Activated naive CD8-positive, alpha-beta T cell treated with anti-CD3 and anti-CD28 coated beads, Interleukin-2, amount 50 U/mL, for 24 hours (primary cell): ENCODE measurements around the gene IL2RA.
A peak's percentile ranks its signal among the peaks of the same experiment; 100 is the strongest.
"Not testable (repeated sequence)": the region's sequence is repeated elsewhere in the genome, so short reads cannot be mapped to it uniquely, and the experiment has no call there.

Experiments used
- ATAC-seq: fragments of 150-1000 bp; cut with Tn5 transposase; one replicate; pipeline ENCODE4 v1.10.0; 2021
- DNase-seq: peaks from one replicate; pipeline ENCODE4 v3.0.0; 2021
- H3K27ac Mint-ChIP-seq: one replicate; pipeline ENCODE4 v1.8.0; 2021; ENCODE audit warnings: mild to moderate bottlenecking, mixed read lengths
- H3K27me3 Mint-ChIP-seq: one replicate; pipeline ENCODE4 v1.8.0; 2021; ENCODE audit warnings: mixed read lengths
- H3K36me3 Mint-ChIP-seq: one replicate; pipeline ENCODE4 v1.8.0; 2021; ENCODE audit warnings: low read depth, mixed read lengths
- H3K4me1 Mint-ChIP-seq: one replicate; pipeline ENCODE4 v1.8.0; 2021; ENCODE audit warnings: mixed read lengths
- H3K4me3 Mint-ChIP-seq: one replicate; pipeline ENCODE4 v1.8.0; 2021; ENCODE audit warnings: mild to moderate bottlenecking, moderate library complexity, mixed read lengths
- H3K9me3 Mint-ChIP-seq: one replicate; pipeline ENCODE4 v1.8.0; 2021; ENCODE audit warnings: mixed read lengths

Gene IL2RA

DNA sequence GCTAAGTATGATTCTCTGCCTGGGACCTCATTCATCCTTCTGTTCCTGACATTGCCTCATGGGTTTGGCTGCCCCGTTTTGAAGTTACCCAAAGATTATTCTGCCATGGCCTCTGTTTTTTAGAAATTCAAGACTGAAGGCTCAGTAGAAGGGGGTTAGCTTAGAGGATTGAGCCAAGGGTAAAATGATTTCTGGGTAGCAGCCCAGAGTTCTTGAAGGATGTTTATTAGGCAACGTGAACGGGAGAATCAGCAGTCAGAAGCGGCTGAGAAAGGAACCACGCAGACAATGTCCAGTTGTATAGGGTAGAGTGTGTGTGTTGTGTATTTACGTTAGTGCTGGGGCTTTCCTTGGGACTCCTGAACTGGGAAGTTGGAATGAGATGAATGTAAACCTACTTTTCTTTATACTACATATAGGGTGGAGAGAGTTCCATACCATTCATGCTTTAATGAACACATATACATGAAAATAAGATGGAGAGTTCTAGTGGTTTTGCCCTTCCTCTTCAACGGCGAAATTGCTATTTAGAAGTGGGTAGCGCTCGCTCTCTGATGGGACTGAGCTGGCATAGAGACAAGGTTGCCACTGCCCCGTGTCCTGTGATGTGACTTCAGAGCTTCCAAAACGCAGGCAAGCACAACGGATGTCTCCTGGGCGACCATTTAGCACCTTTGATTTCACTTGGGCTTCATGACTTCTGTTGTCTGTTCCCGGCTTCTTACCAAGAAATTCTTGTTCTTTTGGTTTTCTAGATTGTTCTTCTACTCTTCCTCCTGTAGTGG, 49.9 kb downstream of the IL2RA start:
- Mint-ChIP-seq H3K36me3 (peaks cover 69% of the 10 kb centered on the region), H3K4me3 (no peak overlapping the region), H3K9me3 (peaks cover 13% of the 10 kb centered on the region), H3K27me3 (no peaks in the 10 kb centered on the region), H3K27ac (no peak overlapping the region), H3K4me1 (peaks cover 69% of the 10 kb centered on the region)
- ATAC-seq (no peak), DNase-seq (no peak)

DNA sequence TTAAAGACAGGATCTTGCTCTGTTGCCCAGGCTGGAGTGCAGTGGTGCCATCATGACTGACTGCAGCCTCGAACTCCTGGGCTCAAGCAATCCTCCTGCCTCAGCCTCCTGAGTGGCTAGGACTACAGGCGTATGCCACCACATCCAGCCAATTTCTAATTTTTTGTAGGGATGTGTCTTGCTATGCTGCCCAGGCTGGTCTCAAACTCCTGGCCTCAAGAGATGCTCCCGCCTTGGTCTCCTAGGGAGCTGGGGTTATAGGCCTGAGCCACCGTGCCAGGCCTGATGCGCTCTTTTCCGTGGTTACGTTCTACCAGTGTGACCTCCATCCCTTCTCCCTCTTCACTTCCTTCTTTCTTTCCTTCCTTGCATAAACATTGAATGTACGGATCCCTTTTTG, 50.6 kb downstream of the IL2RA start:
- peaks cover 19% of the 10 kb centered on the region for H3K9me3 Mint-ChIP-seq
- ATAC-seq (peak; percentile 14), DNase-seq (no peak)
- H3K27me3 Mint-ChIP-seq, result no peaks in the 10 kb centered on the region
- peaks cover 65% of the 10 kb centered on the region for H3K36me3 Mint-ChIP-seq
- H3K4me3 Mint-ChIP-seq, result peak overlapping the region; percentile 19
- peak overlapping the region; percentile 74 for H3K27ac Mint-ChIP-seq
- H3K4me1 Mint-ChIP-seq, result peaks cover 64% of the 10 kb centered on the region

DNA sequence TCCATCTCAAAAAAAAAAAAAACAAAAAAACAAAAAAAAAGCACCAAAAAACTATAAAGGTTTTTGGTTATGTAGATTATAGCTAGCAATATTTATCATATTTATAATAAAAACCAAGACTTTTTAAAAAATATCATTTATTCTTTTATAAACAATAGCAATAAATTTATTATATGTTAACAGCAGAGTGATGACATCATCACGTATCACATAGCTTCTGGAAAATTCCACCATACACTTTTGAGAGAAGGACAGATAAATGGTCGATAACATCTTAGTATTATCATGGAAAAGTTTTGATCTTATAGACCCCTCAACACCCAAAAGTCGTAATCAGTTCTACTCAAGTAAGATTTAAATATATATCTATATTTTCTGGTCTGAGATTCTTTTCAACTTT, 51.6 kb downstream of the IL2RA start:
- Mint-ChIP-seq H3K4me1 (peaks cover 55% of the 10 kb centered on the region), H3K27ac (no peak overlapping the region), H3K9me3 (peaks cover 19% of the 10 kb centered on the region), H3K36me3 (peaks cover 57% of the 10 kb centered on the region), H3K27me3 (no peaks in the 10 kb centered on the region), H3K4me3 (no peak overlapping the region)
- no peak for ATAC-seq
- DNase-seq, result no peak

DNA sequence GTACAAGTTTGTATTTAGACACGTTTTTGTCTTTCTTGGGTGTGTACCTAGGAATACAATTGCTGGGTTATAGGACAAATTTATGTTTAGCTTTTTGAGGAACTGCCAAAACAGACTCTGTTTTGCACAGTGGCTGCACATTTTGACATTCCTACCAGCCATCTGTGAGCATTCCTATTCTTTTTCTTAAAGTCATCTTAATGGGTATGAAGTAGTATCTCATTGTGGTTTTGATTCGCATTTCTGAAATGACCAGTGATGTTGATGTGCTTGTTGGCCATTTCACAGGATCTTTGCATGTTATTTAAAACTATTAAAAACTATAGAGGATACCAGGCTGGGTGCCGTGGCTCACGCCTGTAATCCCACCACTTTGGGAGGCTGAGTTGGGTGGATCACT, 52.2 kb downstream of the IL2RA start:
- Mint-ChIP-seq H3K4me3 (no peak overlapping the region), H3K4me1 (peaks cover 49% of the 10 kb centered on the region), H3K27me3 (peaks cover 4% of the 10 kb centered on the region), H3K27ac (no peak overlapping the region), H3K9me3 (peaks cover 19% of the 10 kb centered on the region), H3K36me3 (peaks cover 51% of the 10 kb centered on the region)
- DNase-seq (no peak), ATAC-seq (no peak)

DNA sequence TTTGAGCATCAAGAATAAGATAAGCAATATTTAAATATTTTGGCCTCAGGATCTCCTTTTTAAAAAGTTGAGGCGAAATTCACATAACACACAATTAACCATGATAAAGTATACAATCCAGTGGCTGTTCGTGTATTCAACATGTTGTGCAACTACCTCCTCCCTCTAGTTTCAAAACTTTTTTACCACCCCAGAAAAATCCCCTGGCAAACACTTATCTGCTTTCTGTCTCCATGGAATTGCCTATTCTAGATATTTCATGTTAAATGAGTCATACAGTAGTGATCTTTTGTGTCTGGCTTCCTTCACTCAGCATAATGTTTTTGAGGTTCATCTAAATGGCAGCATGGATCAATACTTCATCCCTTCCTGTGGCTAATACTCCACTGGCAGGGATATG, 53.0 kb downstream of the IL2RA start:
- peaks cover 19% of the 10 kb centered on the region for H3K9me3 Mint-ChIP-seq
- H3K27ac Mint-ChIP-seq, result no peak overlapping the region
- peaks cover 43% of the 10 kb centered on the region for H3K36me3 Mint-ChIP-seq
- peaks cover 41% of the 10 kb centered on the region for H3K4me1 Mint-ChIP-seq
- peaks cover 9% of the 10 kb centered on the region for H3K27me3 Mint-ChIP-seq
- ATAC-seq, result peak; percentile 44
- no peak overlapping the region for H3K4me3 Mint-ChIP-seq
- no peak for DNase-seq

DNA sequence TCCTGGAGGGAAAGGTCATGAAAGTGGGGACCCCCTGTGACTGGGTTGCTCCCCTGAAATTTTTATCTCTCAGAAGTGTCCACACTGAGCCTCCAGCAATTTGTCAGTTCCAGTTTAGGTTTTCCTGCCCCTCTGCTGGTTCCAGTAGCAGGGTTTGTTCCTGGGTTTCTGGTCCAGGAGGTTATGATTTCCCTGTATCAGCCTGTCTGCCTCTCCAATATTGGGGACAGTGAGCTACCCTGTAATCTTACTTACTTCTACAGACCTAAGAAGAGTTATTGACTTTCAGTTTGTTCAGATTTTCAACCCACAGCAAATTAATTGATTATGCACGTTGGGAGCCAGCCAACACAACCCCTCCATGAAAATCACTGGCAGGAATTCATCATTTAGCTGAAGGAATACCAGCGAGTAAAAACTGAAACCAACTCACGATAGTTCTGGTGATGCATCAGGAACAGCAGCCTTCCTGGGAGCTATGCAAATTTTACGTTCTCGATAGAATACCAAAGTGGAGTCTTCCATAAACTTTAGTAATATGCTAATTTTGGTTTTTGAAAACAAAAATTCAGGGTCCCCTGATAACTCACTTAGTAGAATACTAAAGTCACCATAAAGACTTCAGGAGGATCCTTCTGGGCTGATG, 53.5 kb downstream of the IL2RA start:
- DNase-seq, result no peak
- H3K27me3 Mint-ChIP-seq, result peaks cover 9% of the 10 kb centered on the region
- ATAC-seq, result no peak
- H3K4me1 Mint-ChIP-seq, result peaks cover 38% of the 10 kb centered on the region
- H3K9me3 Mint-ChIP-seq, result peaks cover 19% of the 10 kb centered on the region
- H3K4me3 Mint-ChIP-seq, result no peak overlapping the region
- H3K27ac Mint-ChIP-seq, result no peak overlapping the region
- peaks cover 39% of the 10 kb centered on the region for H3K36me3 Mint-ChIP-seq

DNA sequence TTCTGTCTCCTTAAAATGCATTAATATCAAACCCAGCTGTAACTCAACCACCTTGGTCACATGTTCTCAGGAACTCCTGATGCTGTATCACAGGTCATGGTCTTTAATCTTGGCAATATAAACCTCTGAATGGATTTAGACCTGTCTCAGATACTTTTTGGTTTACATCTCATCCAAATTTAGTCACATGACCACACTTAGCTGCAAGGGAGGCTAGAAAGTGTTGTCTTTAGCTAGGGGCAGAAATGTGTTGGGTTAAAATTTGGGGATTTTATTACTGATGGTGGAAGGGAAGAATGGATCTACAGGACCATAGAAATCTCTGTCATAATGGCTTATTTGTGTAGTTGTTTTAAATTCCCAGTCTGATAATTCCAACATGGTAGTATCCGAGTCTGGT, 55.2 kb downstream of the IL2RA start:
- Mint-ChIP-seq H3K27ac (no peak overlapping the region), H3K36me3 (peaks cover 24% of the 10 kb centered on the region), H3K27me3 (peaks cover 9% of the 10 kb centered on the region), H3K4me1 (peaks cover 36% of the 10 kb centered on the region), H3K9me3 (peaks cover 19% of the 10 kb centered on the region), H3K4me3 (no peak overlapping the region)
- DNase-seq (no peak), ATAC-seq (no peak)

DNA sequence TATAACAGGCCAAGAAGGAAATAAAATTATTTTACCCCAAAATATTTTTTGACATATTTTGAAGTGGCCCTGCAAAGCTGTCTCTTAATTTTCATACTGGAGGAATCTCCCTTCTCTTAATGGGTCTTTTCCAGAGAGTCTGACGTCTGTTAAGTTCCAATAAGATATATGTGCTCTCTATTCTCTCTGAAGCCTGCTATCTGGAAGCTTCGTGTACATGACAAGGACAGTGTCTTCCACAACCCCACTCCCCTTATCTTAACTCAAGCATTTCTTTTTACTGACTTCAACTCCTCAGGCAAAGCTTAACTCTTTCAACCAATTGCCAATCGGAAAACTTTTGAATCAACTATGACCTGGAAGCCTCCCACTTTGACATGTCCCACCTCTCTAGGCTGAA, 55.6 kb downstream of the IL2RA start:
- ATAC-seq (no peak), DNase-seq (no peak)
- no peak overlapping the region for H3K27ac Mint-ChIP-seq
- peaks cover 9% of the 10 kb centered on the region for H3K27me3 Mint-ChIP-seq
- H3K36me3 Mint-ChIP-seq, result peaks cover 20% of the 10 kb centered on the region
- peaks cover 19% of the 10 kb centered on the region for H3K9me3 Mint-ChIP-seq
- peaks cover 33% of the 10 kb centered on the region for H3K4me1 Mint-ChIP-seq
- no peak overlapping the region for H3K4me3 Mint-ChIP-seq

DNA sequence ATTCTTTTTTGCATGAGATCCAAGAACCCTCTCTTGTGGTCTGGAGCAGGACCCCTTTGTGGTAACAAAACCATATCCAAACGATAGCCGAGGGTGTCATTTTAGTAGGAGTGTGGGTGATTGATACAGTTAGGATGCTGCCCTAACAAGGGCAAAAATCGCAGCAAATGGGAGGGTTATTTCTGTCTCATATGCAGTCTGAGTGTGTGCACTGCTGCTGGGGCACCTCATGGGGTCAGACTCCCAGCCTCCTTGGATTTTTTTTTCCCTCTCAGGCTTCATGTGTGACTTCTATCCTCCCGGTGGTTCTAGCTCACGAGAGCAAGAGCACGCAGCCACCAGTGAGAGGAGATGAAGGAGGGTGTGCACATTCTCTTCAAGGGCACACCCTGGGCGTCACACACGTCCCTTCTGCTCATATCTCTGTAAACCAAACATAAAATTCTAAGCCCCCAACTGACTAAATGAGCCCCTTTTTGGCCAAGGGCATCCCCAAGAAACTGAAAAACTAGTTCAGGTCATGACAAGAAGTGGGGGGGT, 56.2 kb downstream of the IL2RA start:
- DNase-seq, result no peak
- H3K4me1 Mint-ChIP-seq, result peaks cover 27% of the 10 kb centered on the region
- H3K36me3 Mint-ChIP-seq, result peaks cover 14% of the 10 kb centered on the region
- peaks cover 19% of the 10 kb centered on the region for H3K9me3 Mint-ChIP-seq
- peaks cover 9% of the 10 kb centered on the region for H3K27me3 Mint-ChIP-seq
- H3K27ac Mint-ChIP-seq, result no peak overlapping the region
- ATAC-seq, result no peak
- no peak overlapping the region for H3K4me3 Mint-ChIP-seq

DNA sequence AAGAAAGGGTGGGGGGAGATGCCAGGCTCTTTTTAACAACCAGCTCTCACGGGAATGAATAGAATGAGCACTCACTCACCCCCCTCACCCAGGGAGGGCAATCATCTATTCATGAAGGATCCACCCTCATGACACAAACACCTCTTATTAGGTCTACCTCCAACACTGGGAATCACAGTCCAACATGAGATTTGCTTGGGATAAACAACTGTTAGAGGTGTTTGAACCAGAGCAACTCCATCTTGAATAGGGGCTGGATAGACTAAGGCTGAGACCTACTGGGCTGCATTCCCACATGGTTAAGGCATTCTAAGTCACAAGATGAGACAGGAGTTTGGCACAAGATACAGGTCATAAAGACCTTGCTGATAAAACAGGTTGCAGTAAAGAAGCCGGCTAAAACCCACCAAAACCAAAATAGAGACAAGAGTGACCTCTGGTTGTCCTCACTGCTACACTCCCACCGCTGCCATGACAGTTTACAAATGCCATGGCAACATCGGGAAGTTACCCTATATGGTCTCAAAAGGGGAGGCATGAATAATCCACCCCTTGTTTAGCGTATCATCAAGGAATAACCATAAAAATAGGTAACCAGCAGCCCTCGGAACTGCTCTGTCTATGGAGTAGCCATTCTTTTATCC, 56.9 kb downstream of the IL2RA start:
- peaks cover 26% of the 10 kb centered on the region for H3K4me1 Mint-ChIP-seq
- H3K36me3 Mint-ChIP-seq, result peaks cover 13% of the 10 kb centered on the region
- H3K9me3 Mint-ChIP-seq, result peaks cover 19% of the 10 kb centered on the region
- not testable (repeated sequence) for DNase-seq, H3K27ac Mint-ChIP-seq, ATAC-seq, H3K27me3 Mint-ChIP-seq, H3K4me3 Mint-ChIP-seq

DNA sequence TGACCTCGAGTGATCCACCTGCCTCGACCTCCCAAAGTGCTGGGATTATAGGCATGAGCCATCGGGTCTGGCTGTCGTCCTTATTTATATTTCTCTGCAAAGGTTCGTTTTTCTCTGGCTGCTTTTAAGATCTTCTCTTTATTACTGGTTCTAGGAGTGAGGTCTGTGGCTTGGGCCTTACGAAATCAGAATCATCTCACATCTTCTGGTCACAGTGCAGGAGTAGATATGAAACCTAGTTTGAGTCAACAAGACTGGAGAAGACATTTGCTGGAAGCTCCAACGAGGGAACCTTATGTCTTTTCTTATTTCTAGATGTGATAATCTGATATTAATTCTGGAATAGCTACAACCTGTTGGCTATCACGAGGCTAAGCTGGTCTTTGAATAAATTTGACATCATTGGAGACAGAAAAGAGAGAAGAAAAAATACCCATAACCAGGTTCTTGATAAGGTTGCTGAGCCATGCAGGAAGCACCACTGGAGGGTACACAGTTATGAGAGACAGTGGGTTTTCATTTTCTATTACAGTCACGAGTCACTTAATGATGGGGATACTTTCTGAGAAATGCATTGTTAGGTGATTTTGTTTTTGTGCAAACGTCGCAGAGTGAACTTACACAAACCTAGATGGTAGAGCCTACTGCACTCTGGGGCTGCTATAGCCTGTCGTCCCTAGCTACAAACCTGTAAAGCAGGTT, 59.2 kb downstream of the IL2RA start:
- Mint-ChIP-seq H3K4me1 (peaks cover 9% of the 10 kb centered on the region), H3K27me3 (peaks cover 9% of the 10 kb centered on the region), H3K27ac (no peak overlapping the region), H3K9me3 (peaks cover 12% of the 10 kb centered on the region), H3K36me3 (peaks cover 9% of the 10 kb centered on the region), H3K4me3 (no peak overlapping the region)
- no peak for DNase-seq
- peak; percentile 55 for ATAC-seq

DNA sequence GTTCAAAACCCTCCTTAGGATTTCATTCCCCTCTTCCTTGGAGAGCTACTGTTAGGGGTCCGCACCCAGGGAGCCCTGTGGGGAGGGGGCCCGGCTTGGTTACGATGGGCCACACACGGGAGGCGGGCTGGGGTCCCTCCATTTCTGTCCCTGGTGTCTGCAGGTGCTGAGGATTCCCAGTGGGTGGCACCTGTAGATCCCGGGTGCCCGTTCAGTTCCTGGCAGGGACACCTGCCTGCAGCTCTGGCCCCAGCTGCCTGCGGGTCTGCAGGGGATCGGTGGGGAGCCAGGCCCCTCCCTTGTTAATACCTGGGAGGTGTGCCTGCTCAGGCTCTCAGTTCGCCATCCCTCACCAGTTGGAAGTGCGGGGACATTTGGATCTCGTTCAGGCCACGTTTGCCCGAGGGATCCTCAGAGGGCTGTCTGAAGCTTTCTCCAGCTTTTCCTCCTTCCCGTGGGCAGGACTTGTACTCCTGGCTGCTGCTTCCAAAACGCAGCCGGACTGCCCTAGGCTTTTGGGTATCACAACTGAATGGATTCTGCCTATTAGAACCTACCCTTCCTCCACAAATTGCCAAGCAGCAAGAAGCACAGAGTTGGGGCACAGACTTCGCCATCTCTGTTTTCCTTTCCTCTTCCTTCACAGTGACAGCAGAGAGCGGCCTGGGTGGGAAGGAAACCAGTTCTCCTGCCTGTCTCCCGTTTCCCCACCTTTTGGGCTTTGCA, 62.6 kb downstream of the IL2RA start:
- peaks cover 9% of the 10 kb centered on the region for H3K4me1 Mint-ChIP-seq
- DNase-seq, result no peak
- no peak for ATAC-seq
- no peaks in the 10 kb centered on the region for H3K9me3 Mint-ChIP-seq
- no peaks in the 10 kb centered on the region for H3K36me3 Mint-ChIP-seq
- no peak overlapping the region for H3K27ac Mint-ChIP-seq
- H3K4me3 Mint-ChIP-seq, result no peak overlapping the region
- peaks cover 4% of the 10 kb centered on the region for H3K27me3 Mint-ChIP-seq

DNA sequence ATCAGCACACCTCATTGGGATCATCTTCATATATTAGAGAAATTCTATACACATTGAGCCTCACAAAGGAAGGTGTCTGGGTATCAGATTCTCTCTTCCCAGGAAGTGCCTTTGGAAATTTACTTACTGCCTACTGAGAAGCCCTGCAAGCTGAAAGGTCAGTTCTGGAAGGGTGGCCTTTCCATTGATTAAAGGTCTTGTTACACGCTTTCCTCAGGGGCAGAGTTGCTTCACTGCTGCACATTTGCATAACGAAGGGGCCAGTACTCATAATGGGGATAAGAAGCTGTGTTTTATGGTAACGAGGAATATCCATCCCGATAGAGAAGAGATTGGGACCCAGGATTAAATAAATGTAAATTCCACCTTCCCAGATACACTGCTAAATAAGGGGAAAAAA, 65.5 kb downstream of the IL2RA start:
- peaks cover 2% of the 10 kb centered on the region for H3K27me3 Mint-ChIP-seq
- no peak for ATAC-seq
- no peak overlapping the region for H3K27ac Mint-ChIP-seq
- no peak overlapping the region for H3K4me3 Mint-ChIP-seq
- H3K36me3 Mint-ChIP-seq, result peaks cover 5% of the 10 kb centered on the region
- no peaks in the 10 kb centered on the region for H3K4me1 Mint-ChIP-seq
- no peak for DNase-seq
- peaks cover 10% of the 10 kb centered on the region for H3K9me3 Mint-ChIP-seq

DNA sequence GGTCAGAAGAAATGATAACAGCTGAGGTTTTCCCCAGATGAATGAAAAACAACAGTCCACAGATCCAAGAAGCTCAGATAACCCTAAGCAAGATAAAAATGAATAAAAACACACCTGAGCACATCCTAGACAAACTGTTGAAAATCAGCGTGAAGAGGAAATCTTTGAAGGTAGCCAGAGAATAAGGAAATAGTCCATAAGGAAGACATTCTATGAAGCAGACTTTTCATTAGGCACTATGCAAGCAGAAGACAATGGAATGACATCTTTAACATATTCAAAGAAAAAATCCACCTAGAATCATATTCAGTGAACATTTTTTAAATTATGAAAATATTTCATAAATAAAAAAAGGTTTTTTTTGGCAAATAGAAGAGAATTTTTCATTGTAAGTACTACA, 69.8 kb downstream of the IL2RA start:
- ATAC-seq, result no peak

More for the DNA sequence above, 69.8 kb downstream of the IL2RA start:
- Mint-ChIP-seq H3K4me3 (no peak overlapping the region), H3K9me3 (peaks cover 16% of the 10 kb centered on the region), H3K27me3 (peaks cover 2% of the 10 kb centered on the region), H3K27ac (no peak overlapping the region), H3K36me3 (peaks cover 8% of the 10 kb centered on the region), H3K4me1 (peaks cover 11% of the 10 kb centered on the region)
- DNase-seq, result no peak
